Daoy (cell line): ENCODE measurements around the gene MAGI1. TPM values are rescaled to one million over a fixed set of nuclear protein-coding genes. Genes with fewer than 3 reads are reported as not detected.

ENCODE experiments used
- DNase-seq: peaks from one replicate; pipeline ENCODE4 v3.0.0-alpha.2; 2015; ENCODE audit warnings: low read depth
- total RNA-seq: library from RNA; depleted of rRNA; stranded (reverse); fragments of >200 nt; shearing (Covaris generic); gene quantifications from 2 replicates; pipeline ENCODE4 v1.2.3, GENCODE V29; 2014

MAGI1 gene
- total RNA-seq, 1 experiment from 2014 or later, result 7.1 TPM

- DNase-seq, result no peak
Observed at GRCh38 chr3:65807225-65807624, 231.5 kb downstream of the MAGI1 start.

DNA sequence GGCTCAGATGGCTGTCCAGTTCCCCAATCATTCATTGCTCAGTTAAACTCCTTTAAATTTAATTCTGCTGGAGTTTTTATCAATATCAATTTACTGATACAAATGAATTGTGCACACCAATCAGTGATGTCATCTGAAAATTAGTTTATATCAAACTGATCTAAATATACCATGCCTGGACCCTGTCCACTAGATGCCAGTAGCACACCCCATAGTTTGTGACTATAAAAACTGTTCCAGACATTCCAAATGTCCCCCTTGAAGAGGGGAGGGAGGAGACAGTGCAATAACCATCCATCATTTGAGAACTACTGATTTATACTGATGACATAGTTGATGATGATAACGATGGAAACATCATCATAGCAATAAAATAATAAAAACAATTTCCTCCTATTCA, 232.1 kb downstream of the MAGI1 start:
- DNase-seq, result no peak

DNA sequence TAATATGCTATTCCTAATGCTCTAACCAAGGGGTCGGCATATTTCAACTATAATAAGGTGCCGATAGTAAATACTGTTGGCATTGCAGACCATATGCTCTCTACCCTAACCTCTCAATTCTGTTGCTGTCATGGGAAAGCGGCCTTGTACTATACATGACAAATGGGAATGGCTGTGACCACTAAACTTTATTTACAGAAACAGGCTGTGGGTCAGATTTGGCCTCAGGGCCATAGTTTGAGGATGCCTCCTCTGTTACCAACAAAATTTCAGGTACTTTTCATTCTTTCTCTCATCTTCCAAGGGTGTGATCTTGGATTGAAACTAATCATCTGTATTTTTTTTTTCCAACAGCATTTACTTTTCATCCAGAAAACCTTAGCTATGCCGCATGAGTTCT, 242.0 kb downstream of the MAGI1 start:
- DNase-seq, result no peak

- DNase-seq, result no peak
Observed at GRCh38 chr3:65795166-65795565, 243.6 kb downstream of the MAGI1 start.

DNA sequence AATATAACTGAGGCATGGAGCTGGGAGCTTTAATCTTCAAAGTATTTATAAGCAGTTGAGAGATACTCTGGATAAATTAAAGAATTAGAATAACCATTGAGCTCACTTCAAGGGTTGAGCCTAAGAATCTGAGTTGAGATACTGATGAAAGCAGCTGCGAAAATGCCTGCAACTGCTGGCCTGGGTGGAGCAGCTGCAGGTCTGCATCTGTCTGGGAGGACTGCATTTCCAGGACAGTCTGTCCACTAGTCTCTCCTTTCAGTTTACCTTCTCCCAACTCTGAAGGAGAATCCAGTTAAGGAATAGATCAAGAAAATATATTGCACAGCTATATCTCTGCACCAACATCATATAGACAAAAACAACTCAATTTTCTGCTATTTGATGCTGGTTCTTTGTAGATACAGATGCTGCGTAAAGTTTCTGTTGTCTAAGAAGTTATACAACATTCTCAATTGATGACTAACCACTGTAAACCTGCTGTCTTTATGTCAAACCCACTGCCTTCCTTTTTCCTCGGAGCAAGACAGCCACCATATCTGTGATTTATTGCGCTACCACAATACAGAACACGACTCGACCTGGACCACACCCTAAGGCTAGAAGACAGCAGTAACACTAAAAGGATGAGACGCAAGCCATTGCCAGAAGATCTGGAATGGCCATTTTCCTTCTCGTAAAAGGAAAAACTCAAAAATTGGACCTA, 245.1 kb downstream of the MAGI1 start:
- no peak for DNase-seq

GRCh38 chr3:65788461-65788860, 250.3 kb downstream of the MAGI1 start:
- no peak for DNase-seq

DNA sequence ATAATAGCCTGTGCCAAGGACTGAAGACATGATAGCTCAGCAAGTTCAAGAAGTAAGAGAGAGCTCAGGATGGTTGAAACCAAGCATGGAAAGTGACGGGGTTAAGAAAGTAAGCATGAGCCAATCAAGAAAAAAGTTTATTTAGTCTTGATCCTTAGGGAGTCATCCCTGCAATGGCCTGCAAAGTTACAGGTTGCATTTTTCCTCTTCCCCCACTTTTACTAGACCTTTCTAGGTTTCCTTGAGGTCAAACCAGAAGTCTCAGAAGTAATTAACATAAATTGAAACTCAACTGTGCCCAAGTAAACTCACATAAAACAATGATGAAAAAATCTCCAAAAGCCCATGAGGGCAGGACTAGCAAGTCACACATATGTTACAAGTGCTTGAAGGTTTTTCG, 250.9 kb downstream of the MAGI1 start:
- DNase-seq, result no peak

GRCh38 chr3:65787340-65787739, 251.4 kb downstream of the MAGI1 start:
- DNase-seq, result no peak

DNA sequence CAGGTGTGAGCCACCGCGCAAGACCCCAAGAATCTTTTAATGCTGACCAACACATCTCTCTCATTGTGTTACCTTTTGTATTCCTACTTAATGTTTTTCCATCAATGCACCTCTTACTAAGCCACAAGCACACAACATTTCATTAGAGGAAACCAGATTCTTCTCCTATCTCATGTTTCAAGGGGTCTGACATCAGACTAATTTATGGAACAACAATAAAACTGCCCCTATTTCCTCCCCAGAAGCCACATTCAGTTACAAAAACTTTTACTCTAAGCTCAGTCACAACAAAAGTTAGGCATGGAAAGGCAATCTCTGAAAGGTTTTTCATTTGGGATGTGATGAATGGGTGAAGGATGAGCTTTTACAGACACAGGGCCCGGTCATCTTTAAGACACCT, 251.8 kb downstream of the MAGI1 start:
- no peak for DNase-seq

GRCh38 chr3:65785065-65785645, 253.6 kb downstream of the MAGI1 start:
- DNase-seq, result peak; percentile 34

DNA sequence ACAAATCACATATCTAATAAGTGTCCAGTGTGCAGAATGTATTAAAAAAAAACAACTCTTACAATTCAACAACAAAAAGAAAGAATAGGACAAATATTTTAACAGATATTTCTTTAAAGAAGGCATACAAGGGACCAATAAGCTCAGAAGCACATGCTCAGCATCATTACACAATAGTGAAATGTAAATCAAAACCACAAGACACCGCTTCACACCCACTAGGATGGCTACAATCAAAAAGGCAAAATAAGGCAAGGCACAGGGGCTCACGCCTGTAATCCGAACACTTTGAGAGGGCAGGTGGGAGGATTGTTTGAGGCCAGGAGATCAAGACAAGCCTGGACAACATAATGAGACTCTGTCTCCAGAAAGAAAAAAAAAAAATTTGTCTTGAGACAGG, 255.6 kb downstream of the MAGI1 start:
- DNase-seq, result no peak

DNA sequence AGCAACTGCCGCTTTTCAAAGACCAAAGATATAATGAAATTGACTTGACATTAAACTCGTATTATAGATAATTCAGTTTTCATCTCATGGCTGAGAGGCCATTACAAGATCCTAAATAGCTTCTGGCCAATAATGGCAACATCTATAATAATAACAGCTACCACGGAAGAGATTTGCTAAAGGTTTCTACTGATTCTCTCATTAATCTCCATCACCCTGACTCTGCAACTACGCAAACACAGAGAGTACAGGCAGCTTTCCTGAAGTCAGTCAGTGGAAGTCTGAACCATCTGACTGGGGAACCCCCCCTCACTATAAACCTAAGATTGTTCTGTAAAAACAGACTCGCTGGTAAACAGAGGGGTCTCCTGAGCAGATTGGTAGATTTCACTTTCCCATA, 257.1 kb downstream of the MAGI1 start:
- no peak for DNase-seq

- no peak for DNase-seq
Observed at GRCh38 chr3:65779390-65779789, 259.3 kb downstream of the MAGI1 start.

DNA sequence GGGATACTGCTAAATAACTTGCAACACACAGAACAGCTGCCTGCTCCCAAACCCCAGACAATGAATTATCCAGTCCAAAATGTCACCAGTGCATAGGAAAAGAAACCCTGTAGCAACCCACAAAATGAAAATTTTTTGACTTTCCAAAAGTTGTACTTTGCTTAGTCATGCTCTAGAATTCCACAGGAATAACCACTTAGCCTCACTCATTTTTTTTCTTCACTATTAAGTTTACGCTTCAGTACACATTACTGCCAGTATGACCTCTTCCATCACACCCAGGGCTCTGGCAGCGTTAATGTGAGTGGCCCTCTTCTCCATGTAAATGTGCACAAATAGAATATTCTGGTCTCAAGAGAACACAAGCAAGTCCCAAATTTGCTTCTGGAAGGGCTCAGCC, 259.8 kb downstream of the MAGI1 start:
- peak; percentile 32 for DNase-seq

GRCh38 chr3:65777050-65777449, 261.7 kb downstream of the MAGI1 start:
- no peak for DNase-seq

DNA sequence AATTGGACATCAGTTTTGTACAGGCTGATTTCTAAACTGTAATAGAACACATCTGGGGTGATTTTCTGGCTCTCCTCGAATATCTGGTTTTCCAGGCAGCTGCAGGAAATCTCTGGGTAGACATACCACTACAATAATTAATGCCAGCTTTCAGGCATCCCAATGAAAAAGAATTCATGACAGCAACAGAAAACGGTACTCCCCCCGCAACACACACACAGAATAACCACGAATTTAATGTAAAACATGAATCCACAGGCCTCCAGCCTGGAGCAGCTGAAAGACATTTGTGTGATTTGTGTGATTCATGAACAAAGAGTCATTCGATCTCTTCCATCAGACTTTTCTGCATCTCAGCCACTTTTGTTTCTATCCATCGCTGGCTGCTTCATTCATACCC, 262.2 kb downstream of the MAGI1 start:
- DNase-seq, result peak; percentile 3

DNA sequence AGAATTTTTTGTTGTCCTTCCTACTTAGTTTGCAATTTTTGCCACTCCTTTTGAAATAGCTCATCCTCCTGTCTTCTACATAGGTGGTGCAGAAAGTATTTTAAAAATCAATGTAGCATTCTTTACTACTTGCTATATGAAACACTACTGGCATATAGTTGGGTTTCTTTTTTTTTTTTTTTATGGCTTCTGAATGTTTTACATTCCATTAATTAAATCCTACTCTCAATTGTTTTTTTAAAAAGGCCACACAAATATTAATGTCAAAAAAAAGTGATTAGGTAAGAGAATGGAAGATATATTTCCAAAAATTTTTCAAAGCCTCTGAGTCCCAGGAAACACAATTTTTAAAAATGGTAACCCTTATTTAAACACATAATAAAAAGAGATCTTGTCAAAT, 262.6 kb downstream of the MAGI1 start:
- DNase-seq, result no peak

DNA sequence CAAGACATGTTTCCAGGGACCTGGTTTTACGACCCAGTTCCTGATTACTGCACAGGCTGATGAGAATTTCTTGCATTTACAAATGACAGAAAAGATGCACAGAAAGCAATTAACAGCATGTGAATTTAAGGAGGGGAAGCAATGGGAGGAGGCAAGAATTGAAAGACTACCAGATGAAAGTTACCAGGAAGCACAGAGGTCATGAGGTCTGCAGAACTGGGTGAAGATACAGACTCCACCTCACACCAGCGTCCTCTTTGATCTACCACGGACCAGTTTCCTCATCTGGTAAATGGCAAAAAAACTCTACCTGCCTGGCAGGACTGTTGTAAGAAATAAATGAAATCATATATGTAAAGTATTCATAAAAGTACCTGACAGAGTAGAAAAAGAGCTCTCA, 266.0 kb downstream of the MAGI1 start:
- DNase-seq, result no peak

GRCh38 chr3:65767551-65767950, 271.2 kb downstream of the MAGI1 start:
- DNase-seq, result no peak

DNA sequence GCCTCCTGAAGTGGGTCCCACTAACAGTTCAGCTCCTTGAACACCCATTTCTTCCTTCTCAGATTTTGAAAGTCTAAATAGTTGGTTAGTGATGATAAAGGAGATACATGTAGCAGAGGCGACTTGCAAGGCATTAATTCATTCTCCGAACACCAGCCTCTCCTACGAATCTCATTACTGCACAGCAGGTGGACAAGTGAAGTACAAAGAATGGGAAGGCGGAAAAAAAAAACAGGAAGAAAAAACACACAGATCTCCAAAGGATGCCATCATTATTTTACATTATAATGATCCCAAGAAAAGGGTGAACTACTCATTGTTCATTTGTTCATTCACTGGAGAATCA, 276.5 kb downstream of the MAGI1 start:
- no peak for DNase-seq

DNA sequence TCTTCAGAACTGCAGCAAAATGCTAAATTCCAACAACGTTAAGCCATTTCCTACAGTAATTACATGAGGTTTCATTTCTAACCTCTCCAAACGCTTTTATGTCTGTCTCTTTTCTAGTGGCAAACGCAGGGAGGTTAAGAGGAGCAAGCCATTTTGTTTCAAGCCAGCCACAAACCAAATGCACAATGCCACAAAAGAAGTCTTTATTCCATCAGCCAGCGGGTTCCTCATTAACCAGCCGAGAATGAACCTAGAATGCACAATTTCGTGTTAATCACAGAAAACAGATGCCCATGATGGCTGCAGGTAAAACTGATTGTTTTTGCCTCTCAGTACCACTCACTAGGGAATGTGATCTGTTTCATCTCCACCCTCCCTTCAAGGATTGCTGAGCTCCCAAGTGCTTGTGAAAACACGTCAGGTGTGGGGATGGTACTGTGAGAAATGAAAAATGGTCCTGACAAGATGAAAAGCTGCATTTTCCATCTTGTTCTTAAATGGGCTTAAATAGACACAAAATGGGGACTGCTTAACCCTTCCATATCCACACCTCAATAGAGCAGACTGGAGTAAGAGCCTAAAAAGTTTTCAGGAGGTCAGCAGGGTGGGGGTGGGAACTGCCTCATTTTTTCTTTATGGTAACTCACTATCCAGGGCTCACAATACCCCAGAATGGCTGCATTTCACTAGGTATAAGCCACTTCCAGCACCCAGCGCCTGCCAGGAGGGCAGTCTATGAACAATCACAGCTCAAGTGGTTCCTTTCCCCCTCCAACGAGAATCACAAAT, 277.1 kb downstream of the MAGI1 start:
- DNase-seq, result no peak

DNA sequence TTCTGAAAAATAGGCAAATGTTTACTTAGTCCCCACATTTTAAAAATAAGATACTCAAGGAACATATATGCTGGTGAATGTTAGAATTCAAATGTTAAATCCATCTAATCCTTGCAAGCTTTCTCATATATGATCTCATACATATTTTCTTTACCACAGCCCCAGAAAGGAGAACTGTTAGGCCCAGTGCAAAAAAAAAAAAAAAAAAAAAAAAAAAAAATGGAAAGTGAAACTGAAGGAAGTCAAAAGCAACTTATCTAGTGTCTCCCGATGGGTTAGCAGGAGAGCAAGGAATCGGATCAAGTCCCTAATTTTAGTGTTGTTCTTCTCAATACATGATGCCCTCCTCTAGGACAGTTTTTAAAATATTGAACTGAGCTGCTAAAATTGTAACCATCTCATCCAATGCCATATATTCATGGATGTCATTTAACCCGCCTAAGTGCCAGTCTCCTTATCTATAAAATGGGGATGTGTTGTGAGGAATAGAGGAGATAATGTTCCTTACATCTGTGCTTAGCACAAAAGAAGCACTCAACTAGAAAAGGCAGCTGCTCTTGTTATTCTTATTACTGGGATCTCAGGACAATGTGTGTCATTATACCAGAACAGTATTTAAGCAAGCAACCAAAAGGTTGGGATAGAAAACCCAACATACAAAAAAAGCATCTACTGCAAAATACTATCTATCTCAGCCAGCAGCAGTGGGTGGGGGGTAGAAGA, 279.7 kb downstream of the MAGI1 start:
- DNase-seq, result peak; percentile 6

GRCh38 chr3:65758438-65758837, 280.3 kb downstream of the MAGI1 start:
- DNase-seq, result no peak
